A673 (cell line): Measurements from ENCODE around the gene CEP20.

Experiments
- CTCF ChIP-seq: fragments of 300-800, 200-600 bp; sonication (generic); conservative IDR thresholded peaks from 2 replicates; pipeline ENCODE4 v1.5.1; 2017; ENCODE audit warnings: low read depth, mild to moderate bottlenecking, antibody characterized with exemption, low read length, moderate library complexity, mixed read lengths
- EZH2 ChIP-seq: fragments of 200-600 bp; sonication (generic); IDR thresholded peaks from 2 replicates; pipeline ENCODE4 v1.6.1; 2017; ENCODE audit warnings: borderline replicate concordance, low read depth, mild to moderate bottlenecking, mixed read lengths, antibody characterized with exemption, low read length; ENCODE audit not compliant: poor library complexity, severe bottlenecking

GRCh38 chr16:15897121-15897780 is 8.8 kb upstream of the CEP20 start:
- TF ChIP-seq CTCF (no peak), EZH2 (no peak)
